Activated CD4-positive, alpha-beta T cell treated with anti-CD3 and anti-CD28 coated beads for 48 hours (primary cell): ENCODE data around the gene ST6GALNAC2.

Source experiments
- DNase-seq: peaks from one replicate; pipeline ENCODE4 v3.0.0-alpha.2; 2020

ST6GALNAC2 gene

GRCh38 chr17:76599694-76600460 is 14.2 kb upstream of the ST6GALNAC2 start:
- no peak for DNase-seq

GRCh38 chr17:76598004-76598439 is 12.4 kb upstream of the ST6GALNAC2 start:
- no peak for DNase-seq

GRCh38 chr17:76597156-76598003 is 11.7 kb upstream of the ST6GALNAC2 start:
- DNase-seq, result no peak

- DNase-seq, result no peak
These were observed 9.0 kb upstream of the ST6GALNAC2 start for GRCh38 chr17:76594690-76595089.

GRCh38 chr17:76593959-76594358 is 8.3 kb upstream of the ST6GALNAC2 start:
- no peak for DNase-seq

DNA sequence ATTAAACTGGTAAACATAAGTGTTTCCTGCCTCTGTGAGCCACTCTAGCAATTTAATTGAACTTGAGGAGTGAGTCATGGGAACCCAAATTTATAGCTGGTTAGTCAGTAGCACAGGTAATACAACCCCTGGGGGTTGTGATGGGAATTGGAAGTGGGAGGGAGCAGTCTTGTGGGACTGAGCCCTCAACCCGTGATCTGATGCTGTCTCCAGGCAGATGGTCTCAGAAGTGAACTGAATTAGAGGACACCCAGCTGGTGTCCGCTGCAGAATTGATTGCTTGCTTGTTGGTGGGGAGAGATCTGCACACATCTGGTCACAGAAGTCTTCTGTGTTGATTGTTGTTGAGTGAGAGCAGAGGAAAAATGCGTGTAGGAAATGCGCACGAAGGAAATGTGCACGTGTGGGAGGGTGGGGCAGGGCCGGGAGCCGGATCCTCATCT is 7.7 kb upstream of the ST6GALNAC2 start:
- no peak for DNase-seq

DNA sequence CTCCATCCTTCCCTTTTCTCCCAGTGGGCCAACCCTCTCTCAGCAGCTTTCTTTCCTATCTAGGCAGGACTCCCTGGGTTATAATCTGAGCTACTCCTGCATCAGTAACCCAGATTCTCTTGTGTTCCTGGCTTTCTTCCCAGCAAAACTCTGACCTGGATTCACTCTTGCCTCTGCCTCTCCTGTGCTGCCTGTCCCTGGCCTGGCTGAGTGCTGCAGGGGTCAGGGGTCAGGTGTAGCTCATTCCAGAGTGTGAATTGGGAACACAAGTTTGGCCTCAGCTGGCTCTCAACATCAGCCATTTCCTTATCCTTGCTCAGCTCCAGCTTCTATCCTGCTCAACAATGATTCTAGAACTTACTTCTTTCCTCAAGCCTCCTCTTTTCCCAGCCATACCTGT is 2.5 kb upstream of the ST6GALNAC2 start:
- no peak for DNase-seq

- no peak for DNase-seq
These were observed 1.3 kb upstream of the ST6GALNAC2 start for GRCh38 chr17:76586741-76587487.

DNA sequence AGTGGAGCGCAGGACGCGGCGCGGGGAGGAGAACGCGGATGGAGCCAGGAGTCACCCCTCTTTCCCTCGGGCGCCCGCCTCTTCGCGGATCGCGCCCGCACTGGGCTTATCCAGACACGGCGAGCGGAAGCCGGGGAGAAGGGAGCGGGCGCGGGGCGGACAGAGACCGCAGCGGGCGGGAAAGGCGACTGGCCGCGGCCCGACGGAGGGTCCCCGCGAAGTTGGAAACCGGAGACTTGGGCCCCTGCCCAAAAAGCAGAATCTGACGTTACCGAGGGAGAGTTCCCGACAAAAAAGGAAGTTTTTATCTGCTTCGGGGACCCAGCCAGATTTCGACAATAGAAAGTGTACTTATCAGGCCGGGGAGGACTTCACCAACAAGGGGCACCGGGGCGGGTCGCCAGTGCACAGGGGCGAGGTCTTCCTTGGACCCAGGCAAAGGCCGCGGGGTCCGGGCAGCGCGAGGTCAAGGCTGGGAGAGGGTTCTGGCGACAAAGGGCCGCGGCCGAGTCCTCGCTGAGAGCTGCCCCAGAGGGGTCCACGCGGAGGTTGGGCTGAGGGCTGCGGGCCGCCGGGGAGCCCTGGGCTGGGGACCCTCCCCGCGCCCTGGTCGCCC is 519 bp downstream of the ST6GALNAC2 start:
- no peak for DNase-seq

GRCh38 chr17:76584427-76585032 is 1.1 kb downstream of the ST6GALNAC2 start:
- no peak for DNase-seq

DNA sequence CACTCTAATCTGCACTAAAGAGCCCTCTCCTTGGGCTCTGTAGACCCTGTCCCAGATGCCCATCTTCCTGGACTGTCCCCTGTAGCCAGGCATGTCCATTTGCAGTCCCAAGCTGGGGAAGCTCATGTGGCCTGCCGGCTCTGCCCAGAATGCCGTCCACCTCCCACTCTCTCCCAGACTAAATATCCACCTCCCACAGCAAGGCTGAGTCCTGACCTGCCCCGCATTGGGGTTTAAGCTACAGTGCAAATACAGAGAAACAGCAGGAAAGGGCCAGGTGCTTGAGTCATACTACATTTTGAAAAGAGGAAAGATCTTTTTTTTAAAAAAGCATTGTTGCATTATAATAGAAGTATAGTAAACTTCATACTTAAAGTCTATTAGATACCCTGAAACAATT is 3.0 kb downstream of the ST6GALNAC2 start:
- no peak for DNase-seq

- no peak for DNase-seq
These were observed 4.1 kb downstream of the ST6GALNAC2 start for GRCh38 chr17:76581515-76581914.

- no peak for DNase-seq
These were observed 6.4 kb downstream of the ST6GALNAC2 start for GRCh38 chr17:76579281-76579680.

DNA sequence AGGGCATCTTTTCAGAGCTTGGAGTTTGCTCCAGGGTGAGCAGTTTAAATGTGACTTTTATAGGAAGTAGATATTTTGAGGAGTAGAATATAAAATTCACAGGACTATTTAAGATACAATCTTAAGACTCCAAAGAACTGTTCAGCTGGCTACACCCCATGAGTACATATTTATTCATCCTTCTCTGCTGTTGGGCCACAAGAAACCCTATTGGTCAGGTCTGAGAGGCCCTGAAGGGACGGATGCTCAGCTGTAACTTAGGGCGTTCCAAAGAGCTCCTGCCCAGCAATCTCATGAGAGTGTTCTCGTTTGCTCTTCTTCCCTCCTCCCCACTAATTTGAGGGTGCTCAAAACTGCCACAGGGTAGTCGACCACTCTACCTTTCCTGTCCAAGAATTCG is 7.3 kb downstream of the ST6GALNAC2 start:
- no peak for DNase-seq

DNA sequence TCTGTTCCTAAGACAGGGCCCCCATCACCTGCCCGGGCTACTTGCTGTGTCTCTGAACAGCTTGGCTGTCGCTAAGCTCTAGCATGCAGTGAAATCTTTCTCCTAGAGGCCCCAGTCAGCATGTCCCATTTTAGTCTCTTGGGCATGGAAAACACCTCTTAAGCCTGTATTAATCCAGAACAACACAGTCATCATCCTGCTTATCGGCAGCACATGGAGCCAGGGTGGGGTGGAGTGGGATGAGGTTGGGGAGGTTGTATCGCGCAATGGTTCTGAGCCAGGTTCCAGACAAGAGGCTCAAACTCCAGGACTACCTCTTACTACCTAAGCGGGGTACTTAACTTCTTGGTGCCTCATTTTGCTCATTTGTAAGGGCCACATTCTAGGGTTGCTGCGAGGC is 7.8 kb downstream of the ST6GALNAC2 start:
- no peak for DNase-seq

DNA sequence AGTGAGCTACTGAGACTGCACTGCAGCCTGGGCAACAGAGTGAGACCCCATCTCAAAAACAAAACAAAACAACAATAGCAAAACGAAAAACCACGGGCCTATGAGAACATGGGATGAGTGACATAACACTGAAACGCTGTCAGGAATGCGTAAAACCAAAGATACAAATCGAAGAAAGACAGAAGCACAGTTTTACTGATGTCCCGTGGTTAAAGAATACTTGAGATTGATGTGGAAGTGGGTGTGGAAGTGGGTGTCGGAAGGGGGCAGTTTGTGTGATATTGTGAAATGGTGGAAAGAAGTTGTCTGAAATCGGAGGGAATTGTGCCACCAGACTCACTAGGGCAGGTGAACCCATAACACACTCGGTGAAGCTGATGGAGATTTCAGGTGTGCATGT is 9.5 kb downstream of the ST6GALNAC2 start:
- DNase-seq, result no peak

- no peak for DNase-seq
These were observed 10.1 kb downstream of the ST6GALNAC2 start for GRCh38 chr17:76575570-76575969.

- no peak for DNase-seq
These were observed 11.5 kb downstream of the ST6GALNAC2 start for GRCh38 chr17:76574166-76574565.

GRCh38 chr17:76573096-76573495 is 12.6 kb downstream of the ST6GALNAC2 start:
- DNase-seq, result no peak

GRCh38 chr17:76572201-76572910 is 13.3 kb downstream of the ST6GALNAC2 start:
- no peak for DNase-seq

GRCh38 chr17:76570877-76571471 is 14.7 kb downstream of the ST6GALNAC2 start:
- no peak for DNase-seq
